ENCODE measurements around the gene UPK3A. TPM values are rescaled to one million over a fixed set of nuclear protein-coding genes. Genes with fewer than 3 reads are reported as not detected.

Gene UPK3A
- total and polyA plus RNA-seq, 2 of the 8 experiments (the other 6 are each of a cell fraction or from before 2014, with no cell fraction given): 0.35 to 1.7 TPM

- H3K9me3 ChIP-seq (ENCODE audit: insufficient read depth in 2 of 2, low read depth in 1 of 2, low read length in 1 of 2): no peaks in the 10 kb centered on the region
- H3K27ac ChIP-seq (ENCODE audit: low read depth, low read length): no peak overlapping the region
- no peak overlapping the region for H3K4me3 ChIP-seq (ENCODE audit: extremely low read depth in 1 of 4, insufficient read depth in 2 of 4, low read depth in 3 of 4, low read length in 4 of 4)
- no peak overlapping the region for H3K18ac ChIP-seq (ENCODE audit: extremely low read depth, low read length)
- no peak overlapping the region for H3K56ac ChIP-seq (replicated peaks; ENCODE audit: insufficient read length, low read depth, low read length)
- H3K79me1 ChIP-seq (ENCODE audit: low read depth, low read length): no peaks in the 10 kb centered on the region; the same call in none of the 2 replicates
- DNase-seq (ENCODE audit: low read depth in 1 of 2, low spot score in 2 of 2) (no peak), FAIRE-seq (no peak)
- no peak overlapping the region for H4K5ac ChIP-seq (ENCODE audit: insufficient read length, low read depth, low read length)
- H3K9ac ChIP-seq (replicated peaks in 1 of 4; ENCODE audit: extremely low read depth in 1 of 4, low read depth in 3 of 4, low read length in 3 of 4): no peak overlapping the region
- no peaks in the 10 kb centered on the region for H3K4me1 ChIP-seq (replicated peaks in 1 of 4; ENCODE audit: control insufficient read depth in 3 of 4, insufficient read depth in 4 of 4, low read length in 3 of 4)
- H3K79me2 ChIP-seq (ENCODE audit: control insufficient read depth in 1 of 2, insufficient read depth in 2 of 2, low read length in 2 of 2): peaks cover 0 to 25% of the 10 kb centered on the region in 2 experiments; a peak in 3 of 4 replicates
- no peaks in the 10 kb centered on the region for H3K23me2 ChIP-seq (ENCODE audit: low read depth, low read length)
- no peak overlapping the region for H2AFZ ChIP-seq (ENCODE audit: low read length)
- H3K36me3 ChIP-seq (ENCODE audit: control insufficient read depth in 2 of 4, insufficient read depth in 4 of 4, low read length in 3 of 4): peaks cover 0 to 15% (median 10%) of the 10 kb centered on the region in 4 experiments; a peak in 6 of 8 replicates
- H2BK120ac ChIP-seq (replicated peaks; ENCODE audit: low read depth, low read length): no peak overlapping the region
- H2AK5ac ChIP-seq (ENCODE audit: low read depth, low read length): no peak overlapping the region
- H2BK5ac ChIP-seq (ENCODE audit: low read depth, low read length): no peak overlapping the region
- no peak overlapping the region for H3K4me2 ChIP-seq (ENCODE audit: insufficient read depth in 1 of 2, low read depth in 2 of 2, low read length in 2 of 2)
- H4K91ac ChIP-seq (replicated peaks; ENCODE audit: insufficient read length, low read length): no peak overlapping the region
- H2BK12ac ChIP-seq (ENCODE audit: low read depth, low read length): no peak overlapping the region
- POLR2A ChIA-PET (ENCODE audit: partially characterized antibody): no interaction called here
- no peak overlapping the region for H4K8ac ChIP-seq (ENCODE audit: extremely low read depth, insufficient read depth, low read length)
- CTCF ChIA-PET (ENCODE audit: partially characterized antibody): interaction anchor here (0.6 to 2.8 kb wide), 7 partner anchors 8 to 130 kb away, joined by 3 to 19 read pairs (median 4); partner anchors contain the start of gene UPK3A
- no peak overlapping the region for H3K14ac ChIP-seq (ENCODE audit: insufficient read length)
- 87% methylated on average over 7 of the region's 7 CpGs; no CpG with 5 or more reads in 1 of the 2 experiments for WGBS, 2 experiments (ENCODE audit: extremely low coverage in 1 of 2, insufficient coverage in 1 of 2, insufficient read length in 1 of 2, insufficient replicate concordance in 2 of 2, low coverage in 1 of 2, low lambda C conversion rate in 2 of 2, missing lambda C conversion rate in 1 of 2)
- H2BK15ac ChIP-seq (ENCODE audit: low read length): no peak overlapping the region
- no peaks in the 10 kb centered on the region for H3K27me3 ChIP-seq (replicated peaks in 1 of 4; ENCODE audit: control insufficient read depth in 3 of 4, extremely low read depth in 1 of 4, insufficient read depth in 3 of 4, low read length in 3 of 4)
- H3K4ac ChIP-seq (replicated peaks; ENCODE audit: insufficient read length, low read depth, low read length): no peak overlapping the region
- H4K20me1 ChIP-seq (replicated peaks in 1 of 2; ENCODE audit: control insufficient read depth in 1 of 2, insufficient read depth in 2 of 2, low read length in 2 of 2): peaks cover 0 to 4% of the 10 kb centered on the region in 2 experiments
- H3K23ac ChIP-seq (ENCODE audit: insufficient read length): no peak overlapping the region
- H2BK20ac ChIP-seq (ENCODE audit: low read length): no peak overlapping the region
- TF ChIP-seq SIRT6 (IDR thresholded peaks at IDR 0.05; ENCODE audit: low read length): no peak
- no peak for TF ChIP-seq BRCA1 (IDR thresholded peaks at IDR 0.05; ENCODE audit: low read depth, low read length)
- no peak for TF ChIP-seq GTF2F1 (IDR thresholded peaks at IDR 0.05; ENCODE audit: borderline replicate concordance, low read depth, low read length)
- TF ChIP-seq HDAC2 (IDR thresholded peaks at IDR 0.05; ENCODE audit: borderline replicate concordance in 1 of 2, low read depth in 2 of 2, low read length in 2 of 2): no peak
- TF ChIP-seq, protein P1, sequence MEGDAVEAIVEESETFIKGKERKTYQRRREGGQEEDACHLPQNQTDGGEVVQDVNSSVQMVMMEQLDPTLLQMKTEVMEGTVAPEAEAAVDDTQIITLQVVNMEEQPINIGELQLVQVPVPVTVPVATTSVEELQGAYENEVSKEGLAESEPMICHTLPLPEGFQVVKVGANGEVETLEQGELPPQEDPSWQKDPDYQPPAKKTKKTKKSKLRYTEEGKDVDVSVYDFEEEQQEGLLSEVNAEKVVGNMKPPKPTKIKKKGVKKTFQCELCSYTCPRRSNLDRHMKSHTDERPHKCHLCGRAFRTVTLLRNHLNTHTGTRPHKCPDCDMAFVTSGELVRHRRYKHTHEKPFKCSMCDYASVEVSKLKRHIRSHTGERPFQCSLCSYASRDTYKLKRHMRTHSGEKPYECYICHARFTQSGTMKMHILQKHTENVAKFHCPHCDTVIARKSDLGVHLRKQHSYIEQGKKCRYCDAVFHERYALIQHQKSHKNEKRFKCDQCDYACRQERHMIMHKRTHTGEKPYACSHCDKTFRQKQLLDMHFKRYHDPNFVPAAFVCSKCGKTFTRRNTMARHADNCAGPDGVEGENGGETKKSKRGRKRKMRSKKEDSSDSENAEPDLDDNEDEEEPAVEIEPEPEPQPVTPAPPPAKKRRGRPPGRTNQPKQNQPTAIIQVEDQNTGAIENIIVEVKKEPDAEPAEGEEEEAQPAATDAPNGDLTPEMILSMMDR (IDR thresholded peaks at IDR 0.05; ENCODE audit: control extremely low read depth in 1 of 3, insufficient read depth in 1 of 3, low read depth in 1 of 3, low read length in 3 of 3): no peak
- TF ChIP-seq NRF1 (IDR thresholded peaks at IDR 0.05; ENCODE audit: low read depth, low read length): no peak
- no peak for TF ChIP-seq POLR2A (IDR thresholded peaks at IDR 0.05; ENCODE audit: control extremely low read depth in 1 of 2, low read depth in 2 of 2, low read length in 2 of 2)
- TF ChIP-seq E2F6 (IDR thresholded peaks at IDR 0.05): no peak
- TF ChIP-seq SIX5 (IDR thresholded peaks at IDR 0.05; ENCODE audit: low read depth, low read length): no peak
- TF ChIP-seq JUND (IDR thresholded peaks at IDR 0.05; ENCODE audit: low read length): no peak
- no peak for TF ChIP-seq JUN (IDR thresholded peaks at IDR 0.05; ENCODE audit: low read depth, low read length)
- TF ChIP-seq TCF12 (IDR thresholded peaks at IDR 0.05; ENCODE audit: low read depth, low read length): no peak
Observed at GRCh38 chr22:45323695-45324094, 38.9 kb downstream of the UPK3A start.
